ENCODE results near the gene SCUBE1.

DNA sequence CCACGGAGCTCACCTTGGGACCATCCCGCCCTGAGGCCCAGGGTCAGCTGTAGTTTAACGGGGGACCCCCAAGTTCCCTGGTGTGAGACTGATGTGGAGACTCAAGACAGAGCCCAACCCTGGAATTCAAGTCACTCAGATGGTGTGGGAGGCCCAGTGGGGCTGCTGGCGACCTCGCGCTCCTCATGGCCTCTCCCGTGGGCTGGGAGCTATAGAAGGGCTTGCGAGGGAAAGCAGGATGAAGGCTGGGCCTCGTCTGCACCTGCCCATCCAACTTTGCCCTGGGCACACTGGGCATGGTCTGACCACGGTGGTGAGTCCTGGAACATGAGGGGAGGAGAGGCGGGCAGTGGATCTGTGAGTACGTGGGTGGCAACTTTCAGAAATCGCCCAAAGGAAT, 142.6 kb downstream of the SCUBE1 start:
- TF ChIP-seq, protein P1, sequence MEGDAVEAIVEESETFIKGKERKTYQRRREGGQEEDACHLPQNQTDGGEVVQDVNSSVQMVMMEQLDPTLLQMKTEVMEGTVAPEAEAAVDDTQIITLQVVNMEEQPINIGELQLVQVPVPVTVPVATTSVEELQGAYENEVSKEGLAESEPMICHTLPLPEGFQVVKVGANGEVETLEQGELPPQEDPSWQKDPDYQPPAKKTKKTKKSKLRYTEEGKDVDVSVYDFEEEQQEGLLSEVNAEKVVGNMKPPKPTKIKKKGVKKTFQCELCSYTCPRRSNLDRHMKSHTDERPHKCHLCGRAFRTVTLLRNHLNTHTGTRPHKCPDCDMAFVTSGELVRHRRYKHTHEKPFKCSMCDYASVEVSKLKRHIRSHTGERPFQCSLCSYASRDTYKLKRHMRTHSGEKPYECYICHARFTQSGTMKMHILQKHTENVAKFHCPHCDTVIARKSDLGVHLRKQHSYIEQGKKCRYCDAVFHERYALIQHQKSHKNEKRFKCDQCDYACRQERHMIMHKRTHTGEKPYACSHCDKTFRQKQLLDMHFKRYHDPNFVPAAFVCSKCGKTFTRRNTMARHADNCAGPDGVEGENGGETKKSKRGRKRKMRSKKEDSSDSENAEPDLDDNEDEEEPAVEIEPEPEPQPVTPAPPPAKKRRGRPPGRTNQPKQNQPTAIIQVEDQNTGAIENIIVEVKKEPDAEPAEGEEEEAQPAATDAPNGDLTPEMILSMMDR (IDR thresholded peaks at IDR 0.05) = no peak
- no peak for TF ChIP-seq POLR2A (IDR thresholded peaks at IDR 0.05)
